Nephron (organoid): ENCODE data around the gene PRND.

Experiments
- H3K27ac Mint-ChIP-seq, 3 experiments: 2 replicates each; pipeline ENCODE4 v1.8.0; 2020; ENCODE audit warnings: mixed read lengths in 3 of 3, mild to moderate bottlenecking in 2 of 3, moderate library complexity in 1 of 3
- H3K27me3 Mint-ChIP-seq: 2 replicates; pipeline ENCODE4 v1.8.0; 2021; ENCODE audit warnings: low read depth, mild to moderate bottlenecking, moderate library complexity, mixed read lengths
- H3K36me3 Mint-ChIP-seq: 2 replicates; pipeline ENCODE4 v1.8.0; 2020; ENCODE audit warnings: low read depth, mixed read lengths
- H3K4me1 Mint-ChIP-seq: 2 replicates; pipeline ENCODE4 v1.8.0; 2020; ENCODE audit warnings: mixed read lengths
- H3K4me3 Mint-ChIP-seq, 3 experiments: 2 replicates each; pipeline ENCODE4 v1.8.0; 2020; ENCODE audit warnings: mild to moderate bottlenecking in 3 of 3, mixed read lengths in 3 of 3, moderate library complexity in 2 of 3
- H3K9me3 Mint-ChIP-seq: 2 replicates; pipeline ENCODE4 v1.8.0; 2020; ENCODE audit warnings: mixed read lengths
- TF ChIP-seq, protein P1 (sequence below), 3 experiments: fragments of 200-600 bp; sonication (generic); IDR thresholded peaks; one replicate each; pipeline ENCODE4 v1.5.0; 2021; ENCODE audit warnings: antibody characterized with exemption in 3 of 3; ENCODE audit not compliant: unreplicated experiment in 3 of 3

The PRND gene

DNA sequence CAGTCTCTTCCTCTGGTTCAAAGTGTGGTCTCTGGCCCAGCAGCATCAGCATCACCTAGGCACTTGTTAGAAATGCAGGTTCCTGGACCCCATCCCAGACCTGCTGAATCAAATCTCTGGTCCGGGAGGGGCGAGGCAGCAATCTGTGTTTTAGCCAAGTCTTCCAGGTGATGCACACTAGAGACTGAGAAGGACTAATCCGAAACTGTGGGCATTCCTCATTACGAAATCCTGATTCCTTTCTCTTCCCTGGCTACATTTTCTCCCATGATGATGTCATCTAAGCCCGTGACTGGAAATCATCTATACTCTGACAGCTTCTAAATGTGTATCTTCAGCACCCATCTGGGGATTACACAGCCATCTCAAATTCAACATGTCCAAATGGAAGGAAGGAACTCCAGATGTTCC lies 39.7 kb upstream of the PRND start:
- TF ChIP-seq, protein P1, sequence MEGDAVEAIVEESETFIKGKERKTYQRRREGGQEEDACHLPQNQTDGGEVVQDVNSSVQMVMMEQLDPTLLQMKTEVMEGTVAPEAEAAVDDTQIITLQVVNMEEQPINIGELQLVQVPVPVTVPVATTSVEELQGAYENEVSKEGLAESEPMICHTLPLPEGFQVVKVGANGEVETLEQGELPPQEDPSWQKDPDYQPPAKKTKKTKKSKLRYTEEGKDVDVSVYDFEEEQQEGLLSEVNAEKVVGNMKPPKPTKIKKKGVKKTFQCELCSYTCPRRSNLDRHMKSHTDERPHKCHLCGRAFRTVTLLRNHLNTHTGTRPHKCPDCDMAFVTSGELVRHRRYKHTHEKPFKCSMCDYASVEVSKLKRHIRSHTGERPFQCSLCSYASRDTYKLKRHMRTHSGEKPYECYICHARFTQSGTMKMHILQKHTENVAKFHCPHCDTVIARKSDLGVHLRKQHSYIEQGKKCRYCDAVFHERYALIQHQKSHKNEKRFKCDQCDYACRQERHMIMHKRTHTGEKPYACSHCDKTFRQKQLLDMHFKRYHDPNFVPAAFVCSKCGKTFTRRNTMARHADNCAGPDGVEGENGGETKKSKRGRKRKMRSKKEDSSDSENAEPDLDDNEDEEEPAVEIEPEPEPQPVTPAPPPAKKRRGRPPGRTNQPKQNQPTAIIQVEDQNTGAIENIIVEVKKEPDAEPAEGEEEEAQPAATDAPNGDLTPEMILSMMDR (IDR thresholded peaks at IDR 0.05; ENCODE audit: unreplicated experiment in 3 of 3), result no peak
- Mint-ChIP-seq H3K36me3 (no peaks in the 10 kb centered on the region), H3K27ac (no peak overlapping the region), H3K9me3 (no peaks in the 10 kb centered on the region), H3K4me3 (no peak overlapping the region), H3K4me1 (peaks cover 13% of the 10 kb centered on the region), H3K27me3 (peaks cover 63% of the 10 kb centered on the region)

- Mint-ChIP-seq H3K9me3 (no peaks in the 10 kb centered on the region), H3K27ac (no peak overlapping the region), H3K27me3 (peaks cover 63% of the 10 kb centered on the region), H3K36me3 (no peaks in the 10 kb centered on the region), H3K4me3 (no peak overlapping the region), H3K4me1 (peaks cover 17% of the 10 kb centered on the region)
- TF ChIP-seq, protein P1 (IDR thresholded peaks at IDR 0.05; ENCODE audit: unreplicated experiment in 3 of 3), result no peak
These were observed 39.0 kb upstream of the PRND start for GRCh38 chr20:4682682-4683081.

GRCh38 chr20:4683261-4683660 lies 38.4 kb upstream of the PRND start:
- no peaks in the 10 kb centered on the region for H3K9me3 Mint-ChIP-seq

DNA sequence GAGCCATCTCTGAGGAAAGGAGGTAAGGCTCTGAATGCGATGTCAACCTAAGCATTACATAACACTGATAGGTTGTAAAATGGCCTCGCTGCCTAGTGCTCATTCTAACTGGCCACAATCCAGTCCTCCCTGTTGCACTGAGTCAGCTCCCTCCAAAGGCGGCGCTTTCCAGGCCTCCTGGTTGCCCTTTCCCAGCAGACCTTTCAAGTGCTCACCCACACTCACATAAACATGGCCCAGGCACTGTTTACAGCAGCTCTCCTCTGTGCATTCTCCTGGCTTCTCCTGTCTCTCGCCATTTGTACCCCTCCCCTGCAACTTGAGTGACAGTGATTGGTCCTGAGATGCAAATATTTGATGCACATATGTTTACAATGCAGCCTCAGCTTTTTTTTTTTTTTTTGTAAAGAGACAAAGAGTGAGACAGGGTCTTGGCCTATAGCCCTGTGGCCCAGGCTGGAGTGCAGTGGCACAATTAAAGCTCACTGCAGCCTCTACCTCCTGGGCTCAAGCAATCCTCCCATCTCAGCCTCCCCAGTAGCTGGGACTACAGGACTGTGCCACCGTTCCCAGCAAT lies 36.8 kb upstream of the PRND start:
- H3K4me1 Mint-ChIP-seq, result peaks cover 30% of the 10 kb centered on the region
- no peaks in the 10 kb centered on the region for H3K9me3 Mint-ChIP-seq
- H3K36me3 Mint-ChIP-seq, result no peaks in the 10 kb centered on the region
- peaks cover 42% of the 10 kb centered on the region for H3K27me3 Mint-ChIP-seq
- H3K4me3 Mint-ChIP-seq, result peak overlapping the region; percentile 48 to 90 (median 62)
- TF ChIP-seq, protein P1 (IDR thresholded peaks at IDR 0.05; ENCODE audit: unreplicated experiment in 3 of 3), result no peak
- no peak overlapping the region for H3K27ac Mint-ChIP-seq

More at GRCh38 chr20:4683261-4683660, 38.4 kb upstream of the PRND start:
- Mint-ChIP-seq H3K27me3 (peaks cover 57% of the 10 kb centered on the region), H3K4me1 (peaks cover 23% of the 10 kb centered on the region), H3K27ac (no peak overlapping the region), H3K4me3 (peak overlapping the region; percentile 42 to 65 (median 61)), H3K36me3 (no peaks in the 10 kb centered on the region)
- TF ChIP-seq, protein P1 (IDR thresholded peaks at IDR 0.05; ENCODE audit: unreplicated experiment in 3 of 3), result no peak

GRCh38 chr20:4685923-4686221 lies 35.8 kb upstream of the PRND start:
- Mint-ChIP-seq H3K27ac (no peak overlapping the region), H3K4me1 (peaks cover 34% of the 10 kb centered on the region), H3K4me3 (peak overlapping the region; percentile 67 to 90 (median 76)), H3K27me3 (peaks cover 38% of the 10 kb centered on the region), H3K9me3 (no peaks in the 10 kb centered on the region), H3K36me3 (no peaks in the 10 kb centered on the region)
- TF ChIP-seq, protein P1 (IDR thresholded peaks at IDR 0.05; ENCODE audit: unreplicated experiment in 3 of 3), result no peak

DNA sequence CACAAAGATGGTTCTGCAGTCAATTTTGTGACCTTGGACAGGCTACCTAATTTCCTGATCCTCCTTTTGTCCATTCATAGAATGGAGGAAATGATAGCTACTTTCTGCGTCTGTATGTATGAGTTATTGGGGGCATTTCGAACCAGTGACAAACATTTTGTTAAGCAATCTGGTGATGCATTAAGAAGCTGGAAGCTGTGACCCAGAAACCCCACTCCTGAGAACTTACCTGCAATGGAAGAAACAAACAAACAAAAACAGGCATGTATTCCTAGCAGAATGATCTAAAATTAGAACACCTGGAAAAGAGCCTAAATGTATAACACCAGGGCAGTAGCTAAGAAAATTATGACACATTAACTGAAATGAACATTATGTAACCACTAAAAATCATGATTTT lies 33.4 kb upstream of the PRND start:
- no peaks in the 10 kb centered on the region for H3K9me3 Mint-ChIP-seq
- H3K27ac Mint-ChIP-seq, result no peak overlapping the region
- peak overlapping the region; percentile 29 to 78 (median 64) for H3K4me3 Mint-ChIP-seq
- peaks cover 47% of the 10 kb centered on the region for H3K4me1 Mint-ChIP-seq
- TF ChIP-seq, protein P1 (IDR thresholded peaks at IDR 0.05; ENCODE audit: unreplicated experiment in 3 of 3), result no peak
- H3K36me3 Mint-ChIP-seq, result no peaks in the 10 kb centered on the region
- peaks cover 23% of the 10 kb centered on the region for H3K27me3 Mint-ChIP-seq
